GM19099 (cell line): ENCODE results near the gene KDSR.

Experiments
- POLR2A ChIP-seq: IDR thresholded peaks from 3 replicates; pipeline ENCODE4 v1.6.1; 2011; ENCODE audit warnings: low read depth; ENCODE audit not compliant: insufficient read length; ENCODE audit errors: extremely low read depth

KDSR gene

DNA sequence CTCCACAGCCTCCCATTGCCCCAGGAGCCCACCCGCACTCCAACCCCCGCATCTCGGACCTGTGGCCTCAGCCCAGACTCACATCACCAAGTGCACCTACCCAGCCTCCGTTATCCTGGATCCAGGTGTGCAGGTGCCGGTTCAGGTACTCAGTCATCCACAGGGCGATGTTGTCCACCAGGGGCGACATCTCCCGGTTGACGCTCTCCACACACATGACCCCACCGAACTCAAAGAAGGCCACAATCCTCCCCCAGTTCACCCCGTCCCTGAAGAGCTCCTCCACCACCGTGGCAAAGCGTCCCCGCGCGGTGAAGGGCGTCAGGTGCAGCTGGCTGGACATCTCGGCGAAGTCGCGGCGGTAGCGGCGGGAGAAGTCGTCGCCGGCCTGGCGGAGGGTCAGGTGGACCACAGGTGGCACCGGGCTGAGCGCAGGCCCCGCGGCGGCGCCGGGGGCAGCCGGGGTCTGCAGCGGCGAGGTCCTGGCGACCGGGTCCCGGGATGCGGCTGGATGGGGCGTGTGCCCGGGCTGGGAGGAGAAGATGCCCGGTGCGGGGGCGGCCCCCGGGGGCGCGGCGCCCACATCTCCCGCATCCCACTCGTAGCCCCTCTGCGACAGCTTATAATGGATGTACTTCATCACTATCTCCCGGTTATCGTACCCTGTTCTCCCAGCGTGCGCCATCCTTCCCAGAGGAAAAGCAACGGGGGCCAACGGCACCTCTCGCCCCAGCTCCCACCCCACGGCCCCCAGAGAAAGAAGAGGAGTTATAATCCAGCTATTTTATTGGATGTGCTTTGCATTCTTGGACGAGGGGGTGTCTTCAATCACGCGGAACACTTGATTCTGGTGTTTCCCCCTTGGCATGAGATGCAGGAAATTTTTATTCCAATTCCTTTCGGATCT is 48.8 kb downstream of the KDSR start:
- TF ChIP-seq POLR2A, result peak; percentile 63

DNA sequence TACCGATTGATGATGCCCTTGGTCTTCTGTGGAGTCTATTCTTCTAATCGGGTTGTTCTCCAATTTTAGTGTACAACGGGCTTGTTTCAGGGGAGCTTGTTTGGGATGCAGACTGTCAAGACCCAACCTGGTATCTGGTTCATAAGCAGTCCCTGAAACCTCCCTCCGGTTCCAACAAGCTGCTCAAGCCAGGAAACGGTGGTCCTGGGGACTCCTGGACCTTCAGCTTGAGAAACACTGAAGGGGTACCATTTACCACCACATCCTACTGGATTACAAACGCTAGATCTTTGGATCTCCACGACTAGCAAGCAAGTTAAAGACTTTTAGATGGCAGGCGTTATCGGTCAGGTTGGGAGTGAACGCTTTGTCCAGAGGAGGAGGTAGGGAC is 49.5 kb downstream of the KDSR start:
- no peak for TF ChIP-seq POLR2A

DNA sequence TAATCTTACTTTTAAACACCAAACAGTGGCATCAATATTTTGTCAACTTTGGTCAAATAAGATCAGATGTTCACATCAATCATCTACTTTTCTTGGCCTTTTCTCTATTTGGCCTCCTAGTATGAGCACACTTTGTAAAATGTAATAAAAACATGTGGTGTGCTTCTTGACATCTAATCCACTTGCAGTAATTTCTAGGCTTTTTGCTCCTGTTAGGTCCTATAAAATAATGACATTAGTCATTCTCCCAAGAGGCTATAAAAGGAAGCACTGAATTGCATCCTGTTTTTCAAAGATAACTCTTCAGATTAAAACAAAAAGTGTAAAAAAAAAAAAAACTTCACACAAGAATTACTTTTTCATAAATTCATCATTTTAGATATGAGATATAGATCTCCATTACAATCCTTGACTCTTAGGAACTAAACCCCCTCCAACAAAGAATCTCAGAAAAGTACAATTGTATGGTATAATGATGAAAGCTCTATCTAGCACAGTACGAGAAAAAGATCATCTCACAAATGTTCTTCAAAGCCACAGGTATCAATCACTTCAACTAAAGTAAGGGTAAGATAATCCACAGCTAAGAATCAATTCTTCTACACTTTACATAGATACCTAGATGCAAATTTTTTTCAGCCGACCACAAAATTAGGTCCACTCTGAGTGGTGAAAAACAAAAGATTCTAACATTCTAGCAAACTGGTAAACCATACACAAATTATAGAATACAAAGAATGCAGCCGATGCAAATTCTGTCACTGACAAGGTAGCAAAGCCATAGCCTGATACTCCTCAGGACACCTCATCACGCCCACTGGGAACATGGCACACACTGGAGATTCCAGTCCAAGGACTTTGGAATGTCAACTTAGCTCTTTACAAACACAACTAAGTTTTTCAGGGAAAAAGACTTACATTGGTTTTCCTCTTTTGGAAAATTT is 50.1 kb downstream of the KDSR start:
- TF ChIP-seq POLR2A, result peak; percentile 74

DNA sequence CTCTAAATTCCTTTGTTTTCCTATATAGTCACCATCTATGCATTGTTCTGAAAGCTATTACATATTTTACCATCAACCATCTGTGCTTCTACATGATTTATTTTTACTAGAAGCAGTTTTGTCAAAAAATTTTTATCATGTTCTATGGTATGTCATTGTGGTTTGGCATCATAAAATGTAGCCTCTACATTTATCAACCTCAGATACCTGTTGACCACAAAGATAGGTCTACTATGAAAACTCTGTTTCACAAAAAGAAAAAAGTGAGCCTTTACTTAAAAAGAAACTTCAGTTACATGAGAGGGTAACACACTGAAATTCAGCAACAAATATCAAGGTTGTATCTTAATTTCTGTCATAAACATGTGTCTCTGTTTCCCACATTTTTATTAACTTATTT is 51.1 kb downstream of the KDSR start:
- no peak for TF ChIP-seq POLR2A

DNA sequence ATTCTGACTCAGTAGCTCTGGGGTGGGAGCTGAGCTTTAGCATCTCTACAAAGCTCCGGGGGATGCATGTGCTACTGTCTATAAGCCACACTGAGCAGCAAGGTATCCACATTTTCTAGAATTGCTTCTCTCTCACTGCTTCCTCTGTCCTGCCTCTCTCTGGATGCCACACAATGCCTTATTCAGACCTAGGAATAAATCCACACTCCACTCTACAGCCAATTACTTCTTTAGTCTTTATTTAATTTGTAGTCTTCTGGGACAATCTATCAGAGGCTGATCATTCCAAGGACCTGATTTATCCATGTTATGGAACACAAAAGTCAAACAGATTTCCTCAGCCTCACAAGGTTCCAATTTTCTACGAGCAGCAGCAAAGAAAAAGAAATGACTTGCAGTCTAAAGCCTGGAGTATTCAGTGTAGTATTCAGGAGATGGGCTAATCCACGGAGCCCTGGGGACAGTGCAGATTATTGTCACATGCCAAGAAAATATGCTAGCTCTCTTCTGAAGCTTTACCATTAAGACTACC is 51.8 kb downstream of the KDSR start:
- no peak for TF ChIP-seq POLR2A

GRCh38 chr18:63314062-63314790 is 52.8 kb downstream of the KDSR start:
- TF ChIP-seq POLR2A, result no peak

GRCh38 chr18:63313396-63313917 is 53.5 kb downstream of the KDSR start:
- TF ChIP-seq POLR2A, result no peak

GRCh38 chr18:63312737-63313395 is 54.1 kb downstream of the KDSR start:
- peak; percentile 22 for TF ChIP-seq POLR2A

GRCh38 chr18:63312019-63312409 is 55.0 kb downstream of the KDSR start:
- TF ChIP-seq POLR2A, result no peak

DNA sequence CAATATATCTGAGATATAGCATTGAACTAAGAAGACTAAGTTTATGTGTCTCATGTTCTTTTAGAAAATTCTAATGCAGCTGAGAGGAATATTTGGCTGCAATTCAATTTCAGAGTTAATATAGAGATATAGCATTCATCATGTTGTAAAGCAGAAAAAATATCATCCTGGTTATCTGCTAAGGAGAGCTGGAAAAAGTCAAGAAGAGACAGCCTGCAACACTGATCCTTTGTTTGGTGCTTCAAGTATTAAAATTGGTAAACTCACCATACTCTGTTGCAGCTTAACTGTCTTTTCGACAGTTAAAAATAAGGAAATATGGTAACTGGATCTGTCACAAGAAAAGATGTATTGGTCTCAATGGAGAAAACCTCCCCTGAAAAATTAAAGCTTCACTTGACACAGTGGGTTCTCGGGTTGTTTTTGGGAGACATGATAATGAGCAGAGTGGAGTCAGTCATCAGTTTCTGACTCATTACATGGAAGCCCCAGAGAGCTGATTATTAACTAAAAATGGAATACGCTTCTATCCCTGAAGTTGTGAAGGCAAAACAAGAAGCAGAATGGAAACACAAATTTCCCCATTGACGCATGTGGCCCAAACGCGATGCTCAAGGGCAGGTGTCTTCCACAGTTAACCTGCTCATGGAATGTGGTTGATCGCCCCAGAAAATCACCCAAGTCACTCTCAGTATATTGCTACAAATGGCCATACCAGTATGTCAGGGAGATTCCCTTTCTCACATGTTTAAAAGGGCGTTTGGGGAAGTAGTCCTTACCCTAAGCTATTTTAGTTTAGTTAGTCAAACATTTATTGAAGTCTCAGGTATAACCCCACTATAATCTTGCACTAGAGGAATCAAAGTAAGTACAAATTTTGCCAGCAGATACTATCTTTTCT is 55.6 kb downstream of the KDSR start:
- TF ChIP-seq POLR2A, result peak; percentile 42

- TF ChIP-seq POLR2A, result no peak
Observed at GRCh38 chr18:63309422-63309821, 57.6 kb downstream of the KDSR start.

DNA sequence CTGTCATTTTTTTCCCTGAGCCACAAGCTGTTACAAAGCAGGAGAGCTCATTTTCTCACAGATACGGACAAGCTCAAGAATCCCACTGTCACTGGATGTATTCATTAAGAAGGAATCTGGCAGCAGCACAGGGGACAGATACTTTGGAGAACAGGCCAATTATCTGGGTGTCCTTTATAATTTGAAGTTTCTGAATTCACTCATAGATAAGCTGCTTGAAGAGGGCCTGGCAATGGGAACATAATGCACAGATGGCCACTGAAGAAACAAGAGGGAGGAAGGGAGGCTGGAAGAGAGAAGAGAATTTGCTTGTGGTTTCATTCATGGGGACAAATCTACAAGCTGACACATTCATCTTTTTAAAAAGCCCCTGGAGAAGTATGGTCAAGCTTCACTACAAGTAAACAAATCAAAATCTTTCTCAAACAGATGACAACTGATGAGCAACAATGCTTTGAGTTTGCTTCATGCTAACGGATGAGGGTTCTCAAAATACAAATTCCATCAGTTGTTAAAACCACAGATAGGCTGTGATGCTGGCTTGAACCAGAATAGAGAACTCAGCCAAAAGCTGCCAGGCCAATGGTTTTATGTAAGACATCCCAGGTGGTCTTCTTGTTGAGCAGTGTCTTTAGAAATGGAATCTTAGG is 59.3 kb downstream of the KDSR start:
- TF ChIP-seq POLR2A, result no peak

DNA sequence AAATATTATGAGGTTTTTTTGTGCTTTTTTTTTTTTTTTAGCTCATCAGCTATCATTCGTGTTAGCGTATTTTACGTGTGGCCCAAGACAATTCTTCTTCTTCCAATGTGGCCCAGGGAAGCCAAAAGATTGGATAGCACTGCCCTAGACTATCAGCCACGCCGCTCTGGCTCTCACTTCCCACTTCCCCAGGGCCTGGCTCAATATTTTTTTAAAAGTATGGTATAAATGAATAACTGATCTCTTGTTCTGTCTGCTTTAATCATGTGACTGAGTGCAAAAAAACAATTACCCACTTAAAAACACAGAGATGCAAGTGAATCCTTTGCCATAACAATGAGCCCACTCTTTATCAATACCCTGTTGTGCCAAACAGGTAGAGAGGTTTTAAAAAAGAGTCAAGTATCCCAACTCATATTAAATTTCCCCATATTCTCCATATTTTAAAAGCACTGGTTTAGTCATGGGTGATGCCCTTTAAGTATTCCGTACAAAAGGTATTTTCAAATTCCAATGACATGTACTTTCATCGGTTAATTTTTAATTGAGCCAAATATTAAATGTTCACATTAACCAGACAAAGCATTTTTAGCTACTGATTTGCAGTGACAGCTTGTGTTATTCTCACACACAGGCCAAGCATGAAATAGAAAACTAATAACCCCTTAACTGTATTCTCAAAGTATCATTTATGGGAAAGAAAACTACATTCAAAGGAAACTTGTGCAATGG is 60.0 kb downstream of the KDSR start:
- TF ChIP-seq POLR2A, result no peak
